Measurements from ENCODE around the gene DIDO1. TPM values are rescaled to one million over a fixed set of nuclear protein-coding genes. Genes with fewer than 3 reads are reported as not detected.

The DIDO1 gene
- total and polyA plus RNA-seq, 2 of the 13 experiments (the other 11 are each of a cell fraction or from before 2014, with no cell fraction given), result 75.0 to 75.1 TPM

DNA sequence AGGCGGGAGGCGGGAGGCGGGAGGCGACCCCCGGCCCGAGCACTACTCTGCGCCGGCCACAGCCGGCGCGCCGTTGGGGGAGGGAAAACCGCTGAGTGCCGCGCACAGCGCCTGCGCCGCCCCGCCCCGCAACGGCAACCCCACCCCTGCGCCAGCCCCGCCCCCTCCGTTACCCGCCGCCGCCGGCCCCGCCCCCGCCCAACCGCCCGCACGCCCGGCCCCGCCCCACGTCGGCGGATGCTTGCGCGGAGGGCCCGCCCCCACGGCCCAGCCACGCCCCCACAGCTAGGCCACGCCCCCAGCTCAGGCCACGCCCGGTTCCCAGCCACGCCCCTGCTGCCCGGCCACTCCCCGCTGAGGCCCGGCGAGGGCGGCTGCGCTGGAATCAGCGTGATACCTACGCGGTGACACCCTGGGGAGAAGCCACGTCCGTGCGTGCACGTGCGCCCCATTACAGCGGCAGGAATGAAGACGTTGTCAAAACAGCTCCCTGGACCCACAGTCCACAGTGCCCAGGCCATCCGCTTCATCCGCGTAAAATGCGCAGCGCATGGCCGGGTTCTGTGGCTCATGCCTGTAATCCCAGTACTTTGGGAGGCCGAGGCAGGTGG lies 64.5 kb downstream of the DIDO1 start, which contains the start of gene TCFL5 (continued):
- TF ChIP-seq SALL2 (CRISPR knock-in tag; IDR thresholded peaks at IDR 0.05) (peak; percentile 93; the same call in 1 of the 2 replicates), AKAP8 (CRISPR knock-in tag; IDR thresholded peaks at IDR 0.05) (peak; percentile 88), ZNF660 (CRISPR knock-in tag; IDR thresholded peaks at IDR 0.05; ENCODE audit: borderline replicate concordance, low read depth) (no peak), PPARG (CRISPR knock-in tag; conservative IDR thresholded peaks at IDR 0.05) (peak; percentile 76; the same call in 1 of the 2 replicates), ZNF550 (CRISPR knock-in tag; IDR thresholded peaks at IDR 0.05; ENCODE audit: borderline replicate concordance) (peak; percentile 97), ZNF616 (CRISPR knock-in tag; IDR thresholded peaks at IDR 0.05; ENCODE audit: low read depth) (peak; percentile 94), DNMT3B (CRISPR knock-in tag; conservative IDR thresholded peaks at IDR 0.05) (peak; percentile 96), ZNF235 (CRISPR knock-in tag; IDR thresholded peaks at IDR 0.05; ENCODE audit: borderline replicate concordance) (peak; percentile 24; the same call in 1 of the 2 replicates), PHF5A (CRISPR knock-in tag; IDR thresholded peaks at IDR 0.05; ENCODE audit: low read depth, unreplicated experiment) (peak; percentile 80), GATAD2A (CRISPR knock-in tag; IDR thresholded peaks at IDR 0.05) (peak; percentile 74), ZNF773 (CRISPR knock-in tag; IDR thresholded peaks at IDR 0.05; ENCODE audit: borderline replicate concordance) (peak; percentile 92; the same call in 1 of the 2 replicates), SMC3 (IDR thresholded peaks at IDR 0.05; ENCODE audit: low read length) (no peak), ZNF326 (CRISPR knock-in tag; IDR thresholded peaks at IDR 0.05; ENCODE audit: borderline replicate concordance) (peak; percentile 42; the same call in 1 of the 2 replicates), ZNF552 (CRISPR knock-in tag; IDR thresholded peaks at IDR 0.05; ENCODE audit: borderline replicate concordance) (peak; percentile 89; the same call in 1 of the 2 replicates), KMT2A (CRISPR knock-in tag; IDR thresholded peaks at IDR 0.05) (peak; percentile 50; the same call in 1 of the 2 replicates), HNF4A (CRISPR knock-in tag; IDR thresholded peaks at IDR 0.05) (peak; percentile 70)
- TF ChIP-seq, protein P1, sequence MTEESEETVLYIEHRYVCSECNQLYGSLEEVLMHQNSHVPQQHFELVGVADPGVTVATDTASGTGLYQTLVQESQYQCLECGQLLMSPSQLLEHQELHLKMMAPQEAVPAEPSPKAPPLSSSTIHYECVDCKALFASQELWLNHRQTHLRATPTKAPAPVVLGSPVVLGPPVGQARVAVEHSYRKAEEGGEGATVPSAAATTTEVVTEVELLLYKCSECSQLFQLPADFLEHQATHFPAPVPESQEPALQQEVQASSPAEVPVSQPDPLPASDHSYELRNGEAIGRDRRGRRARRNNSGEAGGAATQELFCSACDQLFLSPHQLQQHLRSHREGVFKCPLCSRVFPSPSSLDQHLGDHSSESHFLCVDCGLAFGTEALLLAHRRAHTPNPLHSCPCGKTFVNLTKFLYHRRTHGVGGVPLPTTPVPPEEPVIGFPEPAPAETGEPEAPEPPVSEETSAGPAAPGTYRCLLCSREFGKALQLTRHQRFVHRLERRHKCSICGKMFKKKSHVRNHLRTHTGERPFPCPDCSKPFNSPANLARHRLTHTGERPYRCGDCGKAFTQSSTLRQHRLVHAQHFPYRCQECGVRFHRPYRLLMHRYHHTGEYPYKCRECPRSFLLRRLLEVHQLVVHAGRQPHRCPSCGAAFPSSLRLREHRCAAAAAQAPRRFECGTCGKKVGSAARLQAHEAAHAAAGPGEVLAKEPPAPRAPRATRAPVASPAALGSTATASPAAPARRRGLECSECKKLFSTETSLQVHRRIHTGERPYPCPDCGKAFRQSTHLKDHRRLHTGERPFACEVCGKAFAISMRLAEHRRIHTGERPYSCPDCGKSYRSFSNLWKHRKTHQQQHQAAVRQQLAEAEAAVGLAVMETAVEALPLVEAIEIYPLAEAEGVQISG (CRISPR knock-in tag; IDR thresholded peaks at IDR 0.05), result peak; percentile 86
- TF ChIP-seq, protein P2, sequence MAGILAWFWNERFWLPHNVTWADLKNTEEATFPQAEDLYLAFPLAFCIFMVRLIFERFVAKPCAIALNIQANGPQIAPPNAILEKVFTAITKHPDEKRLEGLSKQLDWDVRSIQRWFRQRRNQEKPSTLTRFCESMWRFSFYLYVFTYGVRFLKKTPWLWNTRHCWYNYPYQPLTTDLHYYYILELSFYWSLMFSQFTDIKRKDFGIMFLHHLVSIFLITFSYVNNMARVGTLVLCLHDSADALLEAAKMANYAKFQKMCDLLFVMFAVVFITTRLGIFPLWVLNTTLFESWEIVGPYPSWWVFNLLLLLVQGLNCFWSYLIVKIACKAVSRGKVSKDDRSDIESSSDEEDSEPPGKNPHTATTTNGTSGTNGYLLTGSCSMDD (CRISPR knock-in tag; IDR thresholded peaks at IDR 0.05), result peak; percentile 24; the same call in 1 of the 2 replicates
- TF ChIP-seq, protein P3, sequence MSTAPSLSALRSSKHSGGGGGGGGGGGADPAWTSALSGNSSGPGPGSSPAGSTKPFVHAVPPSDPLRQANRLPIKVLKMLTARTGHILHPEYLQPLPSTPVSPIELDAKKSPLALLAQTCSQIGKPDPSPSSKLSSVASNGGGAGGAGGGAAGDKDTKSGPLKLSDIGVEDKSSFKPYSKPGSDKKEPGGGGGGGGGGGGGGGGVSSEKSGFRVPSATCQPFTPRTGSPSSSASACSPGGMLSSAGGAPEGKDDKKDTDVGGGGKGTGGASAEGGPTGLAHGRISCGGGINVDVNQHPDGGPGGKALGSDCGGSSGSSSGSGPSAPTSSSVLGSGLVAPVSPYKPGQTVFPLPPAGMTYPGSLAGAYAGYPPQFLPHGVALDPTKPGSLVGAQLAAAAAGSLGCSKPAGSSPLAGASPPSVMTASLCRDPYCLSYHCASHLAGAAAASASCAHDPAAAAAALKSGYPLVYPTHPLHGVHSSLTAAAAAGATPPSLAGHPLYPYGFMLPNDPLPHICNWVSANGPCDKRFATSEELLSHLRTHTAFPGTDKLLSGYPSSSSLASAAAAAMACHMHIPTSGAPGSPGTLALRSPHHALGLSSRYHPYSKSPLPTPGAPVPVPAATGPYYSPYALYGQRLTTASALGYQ (CRISPR knock-in tag; IDR thresholded peaks at IDR 0.05), result peak; percentile 66
- TF ChIP-seq, protein P4, sequence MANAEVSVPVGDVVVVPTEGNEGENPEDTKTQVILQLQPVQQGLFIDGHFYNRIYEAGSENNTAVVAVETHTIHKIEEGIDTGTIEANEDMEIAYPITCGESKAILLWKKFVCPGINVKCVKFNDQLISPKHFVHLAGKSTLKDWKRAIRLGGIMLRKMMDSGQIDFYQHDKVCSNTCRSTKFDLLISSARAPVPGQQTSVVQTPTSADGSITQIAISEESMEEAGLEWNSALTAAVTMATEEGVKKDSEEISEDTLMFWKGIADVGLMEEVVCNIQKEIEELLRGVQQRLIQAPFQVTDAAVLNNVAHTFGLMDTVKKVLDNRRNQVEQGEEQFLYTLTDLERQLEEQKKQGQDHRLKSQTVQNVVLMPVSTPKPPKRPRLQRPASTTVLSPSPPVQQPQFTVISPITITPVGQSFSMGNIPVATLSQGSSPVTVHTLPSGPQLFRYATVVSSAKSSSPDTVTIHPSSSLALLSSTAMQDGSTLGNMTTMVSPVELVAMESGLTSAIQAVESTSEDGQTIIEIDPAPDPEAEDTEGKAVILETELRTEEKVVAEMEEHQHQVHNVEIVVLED (CRISPR knock-in tag; IDR thresholded peaks at IDR 0.05; ENCODE audit: borderline replicate concordance), result peak; percentile 98
- TF ChIP-seq, protein P5, sequence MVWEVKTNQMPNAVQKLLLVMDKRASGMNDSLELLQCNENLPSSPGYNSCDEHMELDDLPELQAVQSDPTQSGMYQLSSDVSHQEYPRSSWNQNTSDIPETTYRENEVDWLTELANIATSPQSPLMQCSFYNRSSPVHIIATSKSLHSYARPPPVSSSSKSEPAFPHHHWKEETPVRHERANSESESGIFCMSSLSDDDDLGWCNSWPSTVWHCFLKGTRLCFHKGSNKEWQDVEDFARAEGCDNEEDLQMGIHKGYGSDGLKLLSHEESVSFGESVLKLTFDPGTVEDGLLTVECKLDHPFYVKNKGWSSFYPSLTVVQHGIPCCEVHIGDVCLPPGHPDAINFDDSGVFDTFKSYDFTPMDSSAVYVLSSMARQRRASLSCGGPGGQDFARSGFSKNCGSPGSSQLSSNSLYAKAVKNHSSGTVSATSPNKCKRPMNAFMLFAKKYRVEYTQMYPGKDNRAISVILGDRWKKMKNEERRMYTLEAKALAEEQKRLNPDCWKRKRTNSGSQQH (CRISPR knock-in tag; IDR thresholded peaks at IDR 0.05; ENCODE audit: low read depth), result peak; percentile 89; the same call in 1 of the 2 replicates

Measured in HepG2 (cell line).